GM21825 (cell line): ENCODE measurements around the gene TCEA2.

Source experiments
- ATAC-seq: cut with Tn5 transposase; IDR thresholded peaks from one replicate; pipeline ENCODE4 v1.9.1; 2021; ENCODE audit warnings: mild to moderate bottlenecking, moderate library complexity; ENCODE audit not compliant: unreplicated experiment

The TCEA2 gene

GRCh38 chr20:64035066-64035932, 27.7 kb upstream of the TCEA2 start:
- ATAC-seq: no peak

DNA sequence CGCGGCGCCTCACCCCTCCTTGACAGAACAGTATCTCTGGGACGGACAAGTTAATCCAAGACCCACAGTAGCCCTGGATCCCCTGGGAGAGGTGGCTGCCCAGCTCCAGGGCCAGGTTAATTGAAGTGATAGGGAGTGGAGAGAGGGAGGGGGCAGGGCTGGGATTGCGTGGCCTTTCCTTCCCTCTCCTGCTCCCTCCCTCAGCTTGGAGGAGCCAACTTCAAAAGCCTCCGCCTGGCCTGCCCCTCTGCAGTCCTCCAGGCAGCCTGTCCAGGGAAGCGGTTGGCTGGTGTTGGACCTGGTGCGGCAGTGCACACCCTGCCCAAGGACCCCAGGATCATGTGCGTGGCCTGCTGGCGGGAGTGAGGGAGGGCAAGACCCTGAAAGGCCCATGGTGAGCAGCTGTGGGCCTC, 27.1 kb upstream of the TCEA2 start, which contains the start of gene C20orf204:
Gene C20orf204, plus strand, starts transcription at position 250 of the 413 bp plus-strand sequence. Its CDS starts 142 bp downstream, at position 392.
- ATAC-seq: no peak

- no peak for ATAC-seq
Observed at GRCh38 chr20:64036346-64037198, 26.4 kb upstream of the TCEA2 start.

DNA sequence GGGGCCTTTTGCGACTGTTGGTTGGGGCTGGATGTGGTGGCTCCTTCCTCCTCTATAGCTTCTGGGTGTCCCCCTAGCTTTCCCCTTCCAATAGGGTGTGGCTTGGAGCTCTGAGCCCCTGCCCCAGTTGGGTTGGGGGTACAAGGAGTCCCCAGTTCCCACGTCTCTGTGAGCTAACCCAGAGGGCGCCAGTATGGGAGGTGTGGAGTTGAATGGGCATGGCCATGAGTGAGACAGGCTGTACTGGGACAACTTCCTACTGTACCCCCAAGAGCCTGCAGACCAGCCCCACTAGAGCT, 25.9 kb upstream of the TCEA2 start:
- ATAC-seq: no peak

DNA sequence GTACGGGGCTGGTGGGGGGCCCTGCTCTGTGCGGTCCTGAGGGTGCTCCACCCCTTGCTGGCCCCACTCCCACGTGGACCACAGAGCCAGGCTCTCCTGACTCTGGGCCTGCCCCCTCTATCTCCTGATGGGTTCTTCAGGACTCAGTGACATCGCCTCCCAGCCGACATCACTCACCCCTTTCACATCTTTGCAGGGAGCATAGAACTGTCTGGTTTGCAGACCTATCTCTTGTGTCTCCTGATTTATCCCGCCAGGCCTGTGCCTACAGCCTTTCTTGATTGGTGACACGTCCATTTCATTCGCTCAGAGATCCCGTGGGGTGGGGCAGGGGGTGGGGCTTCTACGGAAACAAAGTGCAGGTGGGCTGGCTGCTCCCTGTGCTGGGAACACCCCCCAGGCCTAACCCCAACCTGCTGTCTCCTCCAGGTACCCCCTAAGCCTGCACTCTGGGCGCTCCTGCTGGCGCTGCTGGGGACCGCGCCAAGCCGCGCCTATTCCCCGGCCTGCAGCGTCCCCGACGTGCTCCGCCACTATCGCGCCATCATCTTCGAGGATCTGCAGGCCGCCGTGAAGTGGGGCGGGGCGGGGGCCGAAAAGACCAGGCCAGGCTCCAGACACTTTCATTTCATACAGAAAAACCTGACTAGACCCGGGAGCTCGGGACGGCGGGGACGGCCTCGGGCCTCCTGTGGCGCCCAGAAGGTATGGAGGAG, 25.3 kb upstream of the TCEA2 start:
- no peak for ATAC-seq

GRCh38 chr20:64038224-64038564, 24.8 kb upstream of the TCEA2 start:
- peak; percentile 18 for ATAC-seq

DNA sequence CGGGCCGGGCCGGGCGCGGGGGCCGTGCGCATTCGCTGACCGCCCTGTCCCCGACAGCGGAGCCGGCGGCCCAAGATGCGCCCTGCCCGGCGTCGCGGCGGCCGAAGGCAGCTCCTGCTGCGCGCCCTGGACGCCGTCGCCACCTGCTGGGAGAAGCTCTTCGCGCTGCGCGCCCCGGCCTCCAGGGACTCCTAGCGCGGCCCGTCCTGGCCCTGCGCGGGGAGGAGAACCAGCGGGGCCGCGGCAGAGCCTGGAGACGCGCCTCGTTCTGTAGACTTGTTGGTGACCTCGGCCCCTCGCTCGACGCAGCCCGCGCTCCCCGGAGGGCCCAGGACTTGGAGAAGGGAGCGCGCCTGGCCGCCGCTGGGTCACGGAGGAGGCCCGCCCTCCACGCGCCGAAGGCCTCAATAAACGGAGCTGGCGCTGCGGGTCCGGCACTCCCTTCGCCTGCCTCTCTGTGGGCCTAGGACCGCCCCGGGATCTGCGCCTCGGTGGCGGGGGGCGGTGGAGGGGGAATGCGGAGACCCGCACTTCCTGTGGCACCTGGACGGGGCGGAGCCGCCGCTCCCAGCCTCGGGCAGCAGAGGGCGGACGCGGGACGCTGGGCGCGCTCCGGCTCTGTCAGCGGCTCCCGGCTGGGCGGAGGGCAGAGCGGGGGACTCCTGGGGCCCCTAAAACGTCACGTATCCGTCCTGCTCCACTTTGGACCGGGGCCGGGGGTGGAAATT, 24.3 kb upstream of the TCEA2 start:
- ATAC-seq: peak; percentile 40

GRCh38 chr20:64039293-64040160, 23.5 kb upstream of the TCEA2 start:
- ATAC-seq: no peak

- no peak for ATAC-seq
Observed at GRCh38 chr20:64040231-64041039, 22.6 kb upstream of the TCEA2 start.

- ATAC-seq: no peak
Observed at GRCh38 chr20:64041040-64041780, 21.8 kb upstream of the TCEA2 start.

DNA sequence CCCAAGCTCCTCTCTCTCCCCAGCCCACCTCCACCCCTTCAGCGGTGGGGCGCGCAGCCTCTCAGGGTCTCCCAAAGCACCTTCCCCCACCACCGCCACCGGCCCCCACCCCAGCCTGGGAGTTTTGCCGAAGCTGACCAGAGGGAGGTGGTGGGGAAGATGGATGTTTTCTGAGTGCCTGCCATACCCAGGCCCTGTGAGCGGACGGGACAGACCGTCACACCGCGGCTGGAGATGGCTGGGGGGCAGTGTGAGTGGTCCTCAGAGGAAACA, 21.3 kb upstream of the TCEA2 start:
- no peak for ATAC-seq

- no peak for ATAC-seq
Observed at GRCh38 chr20:64042054-64042781, 20.8 kb upstream of the TCEA2 start.

DNA sequence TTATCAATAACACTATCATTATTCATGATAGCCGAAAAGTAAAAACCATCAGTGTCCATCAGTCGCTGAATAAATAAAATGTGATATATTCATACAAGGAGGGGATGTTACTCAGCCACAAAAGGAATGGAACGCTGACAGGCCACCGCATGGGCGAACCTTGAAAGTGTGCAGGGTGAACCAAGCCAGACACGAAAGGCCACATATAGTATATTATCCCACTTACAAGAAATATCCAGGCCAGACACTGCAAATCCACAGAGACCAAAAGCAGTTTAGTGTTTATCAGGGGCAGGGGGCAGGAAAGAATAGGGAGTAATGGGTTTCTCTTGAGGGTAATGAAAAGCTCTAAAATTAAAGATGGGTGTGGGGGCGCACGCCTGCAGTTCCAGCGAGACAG, 19.2 kb upstream of the TCEA2 start:
- ATAC-seq: no peak

DNA sequence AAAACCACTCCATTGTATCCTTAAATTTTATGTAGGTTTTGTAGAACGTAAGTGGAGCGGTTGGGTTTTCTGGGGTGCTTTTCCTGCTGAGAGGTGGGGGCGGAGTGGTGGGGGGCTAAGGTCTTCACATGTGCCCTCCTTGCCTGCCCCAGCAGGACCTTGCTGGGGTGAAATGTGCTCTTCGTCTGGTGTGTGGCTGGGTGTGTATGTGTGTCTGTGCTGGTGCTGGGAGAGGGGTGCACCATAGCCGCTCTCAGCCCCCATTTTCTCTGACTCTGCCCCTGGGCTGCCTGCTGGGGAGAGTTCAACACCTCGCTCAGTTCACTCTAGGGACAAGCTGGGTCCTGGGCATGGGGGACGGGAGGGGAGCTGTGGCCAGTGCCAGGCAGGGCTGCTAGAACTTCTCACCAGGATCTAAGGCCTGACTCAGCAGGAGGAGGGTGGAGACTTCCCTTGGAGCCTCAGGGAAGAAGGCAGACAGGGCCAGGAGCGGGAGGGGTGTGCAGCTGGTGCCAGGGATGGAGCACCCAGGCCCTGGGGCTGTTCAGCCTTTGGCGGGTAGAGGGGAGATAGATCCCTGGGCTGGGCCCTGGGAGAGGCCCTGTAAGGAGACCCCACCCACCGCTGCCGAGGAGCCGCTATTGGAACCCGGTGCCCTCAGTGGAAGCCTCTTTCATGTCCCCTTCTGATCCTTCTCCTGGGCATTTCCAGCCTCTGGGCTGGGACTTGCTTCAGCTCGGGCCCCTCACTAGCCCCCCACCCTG, 18.3 kb upstream of the TCEA2 start:
- no peak for ATAC-seq

DNA sequence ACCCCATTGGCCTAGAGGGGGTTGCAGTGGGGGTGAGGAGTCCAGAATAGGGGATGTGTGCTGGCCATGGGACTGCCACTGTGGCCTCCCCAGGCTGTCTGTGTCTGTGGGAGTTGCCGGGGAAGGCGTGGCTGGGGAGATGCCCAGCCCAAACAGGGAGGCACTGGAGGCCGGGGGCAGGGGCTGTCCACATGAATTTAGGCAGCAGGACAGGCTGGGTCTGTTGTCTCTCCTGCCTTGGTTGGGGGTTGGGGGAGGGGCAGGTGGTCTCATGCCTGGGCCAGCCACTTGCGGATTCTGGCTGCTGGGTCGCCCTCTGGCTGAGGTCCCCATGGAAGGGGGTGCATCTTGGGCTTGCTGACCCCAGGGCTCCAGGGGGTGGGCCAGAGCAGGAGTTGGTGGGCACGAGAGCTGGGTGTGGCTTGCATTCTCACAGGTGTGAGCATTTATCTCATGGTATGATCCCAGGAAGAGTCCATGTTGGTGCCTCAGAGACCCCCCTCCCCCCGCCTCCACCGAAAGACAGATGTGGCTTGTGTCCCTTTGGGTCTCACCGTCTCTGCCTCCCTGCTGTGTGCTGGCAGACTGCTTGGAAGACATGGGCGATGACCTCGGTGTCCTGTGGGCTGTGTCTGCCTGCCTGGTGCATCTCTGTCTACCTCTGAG, 17.5 kb upstream of the TCEA2 start:
- ATAC-seq: no peak

GRCh38 chr20:64047046-64047389, 16.0 kb upstream of the TCEA2 start:
- no peak for ATAC-seq

DNA sequence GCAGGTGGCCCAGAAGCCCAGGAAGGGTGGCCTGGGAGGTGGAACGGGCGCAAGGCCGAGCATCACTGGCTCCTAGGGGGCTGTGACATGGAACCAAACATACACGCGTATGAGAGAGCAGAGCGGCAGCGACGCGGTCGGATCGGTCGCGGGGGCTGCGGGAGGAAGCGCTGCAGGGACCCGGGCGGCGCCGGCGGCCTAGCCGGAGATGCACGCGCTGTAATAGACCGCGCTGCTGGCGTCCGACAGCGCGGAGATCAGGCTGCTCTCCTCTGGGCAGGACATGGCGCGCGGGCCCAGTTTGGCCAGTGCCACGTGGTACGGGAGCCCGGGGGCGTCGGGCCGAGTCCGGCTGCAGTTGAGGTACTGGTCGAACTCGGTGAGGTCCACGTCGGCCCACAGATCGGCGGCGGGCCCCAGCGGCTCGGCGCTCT, 15.0 kb upstream of the TCEA2 start:
- no peak for ATAC-seq
